H1 (cell line): ENCODE data around the gene CEP350. TPM values are rescaled to one million over a fixed set of nuclear protein-coding genes. Genes with fewer than 3 reads are reported as not detected.

ENCODE experiments used
- CTCF ChIA-PET: fragments of 300-600 bp; sonication (Branson Sonifier 250); formaldehyde crosslinking; loops from one replicate; lab custom pipeline; 2021; ENCODE audit not compliant: partially characterized antibody; lab: Charles Lee
- POLR2A ChIA-PET: fragments of 300-600 bp; sonication (Branson Sonifier 250); formaldehyde crosslinking; loops from one replicate; lab custom pipeline; 2021; ENCODE audit warnings: inconsistent platforms; ENCODE audit not compliant: partially characterized antibody; lab: Charles Lee
- DNase-seq, 2 experiments: peaks; one replicate each; pipeline versions ENCODE4 v3.0.0 to v3.0.0-alpha.2; 2010 to 2022; ENCODE audit warnings: low spot score in 2 of 2, low read depth in 1 of 2, mixed read lengths in 1 of 2
- FAIRE-seq: peaks from 2 replicates; lab custom pipeline; 2011; peaks lifted over from hg19 to GRCh38; lab: Jason Lieb, UNC
- H2AFZ ChIP-seq: 2 replicates; pipeline ENCODE4 v1.8.1; 2012; ENCODE audit warnings: low read length, inconsistent platforms
- H2AK5ac ChIP-seq: 2 replicates; pipeline ENCODE4 v1.6.1; 2013; ENCODE audit warnings: low read depth, low read length
- H2BK120ac ChIP-seq: replicated peaks from 2 replicates; pipeline ENCODE3; 2013; ENCODE audit warnings: low read depth, low read length, inconsistent platforms
- H2BK12ac ChIP-seq: 2 replicates; pipeline ENCODE4 v1.6.1; 2013; ENCODE audit warnings: low read depth, low read length
- H2BK15ac ChIP-seq: 2 replicates; pipeline ENCODE4 v1.6.1; 2013; ENCODE audit warnings: low read length
- H2BK20ac ChIP-seq: 2 replicates; pipeline ENCODE4 v1.6.1; 2013; ENCODE audit warnings: low read length
- H2BK5ac ChIP-seq: 2 replicates; pipeline ENCODE4 v1.6.1; 2013; ENCODE audit warnings: low read depth, low read length
- H3K14ac ChIP-seq: 2 replicates; pipeline ENCODE4 v1.6.1; 2013; ENCODE audit warnings: inconsistent platforms; ENCODE audit not compliant: insufficient read length
- H3K18ac ChIP-seq: 2 replicates; pipeline ENCODE4 v1.6.1; 2013; ENCODE audit warnings: low read length; ENCODE audit errors: extremely low read depth
- H3K23ac ChIP-seq: 2 replicates; pipeline ENCODE4 v1.6.1; 2013; ENCODE audit warnings: inconsistent platforms; ENCODE audit not compliant: insufficient read length
- H3K23me2 ChIP-seq: 2 replicates; pipeline ENCODE4 v1.6.1; 2013; ENCODE audit warnings: low read depth, low read length
- H3K27ac ChIP-seq: 2 replicates; pipeline ENCODE4 v1.6.1; 2011; ENCODE audit warnings: low read depth, low read length, inconsistent platforms
- H3K27me3 ChIP-seq, 4 experiments: replicated peaks in 1 of 4; 1 replicate in 1 of 4; 2 replicates in 3 of 4; pipeline versions ENCODE4 v1.6.1 to v1.8.1; 2011 to 2013; ENCODE audit warnings: low read length in 3 of 4, mild to moderate bottlenecking in 3 of 4, inconsistent platforms in 2 of 4, mixed read lengths in 2 of 4, moderate library complexity in 1 of 4; ENCODE audit not compliant: control insufficient read depth in 3 of 4, insufficient read depth in 3 of 4; ENCODE audit errors: extremely low read depth in 1 of 4
- H3K36me3 ChIP-seq, 4 experiments: 2 replicates each; pipeline versions ENCODE4 v1.6.1 to v1.8.1; 2011 to 2013; ENCODE audit warnings: mild to moderate bottlenecking in 4 of 4, low read length in 3 of 4, moderate library complexity in 2 of 4, control low read depth in 1 of 4, inconsistent platforms in 1 of 4; ENCODE audit not compliant: insufficient read depth in 4 of 4, control insufficient read depth in 2 of 4
- H3K4ac ChIP-seq: replicated peaks from 2 replicates; pipeline ENCODE3; 2013; ENCODE audit warnings: low read length, low read depth, mixed read lengths, inconsistent platforms; ENCODE audit not compliant: insufficient read length
- H3K4me1 ChIP-seq, 4 experiments: replicated peaks in 1 of 4; 1 replicate in 1 of 4; 2 replicates in 3 of 4; pipeline versions ENCODE4 v1.6.1 to v1.8.1; 2011 to 2013; ENCODE audit warnings: low read length in 3 of 4, inconsistent platforms in 2 of 4, mixed read lengths in 1 of 4; ENCODE audit not compliant: insufficient read depth in 4 of 4, control insufficient read depth in 3 of 4
- H3K4me2 ChIP-seq, 2 experiments: 2 replicates each; pipeline versions ENCODE4 v1.6.1 to v1.8.1; 2011 to 2013; ENCODE audit warnings: low read depth in 2 of 2, low read length in 2 of 2, control low read depth in 1 of 2, inconsistent platforms in 1 of 2, mild to moderate bottlenecking in 1 of 2; ENCODE audit not compliant: insufficient read depth in 1 of 2
- H3K4me3 ChIP-seq, 4 experiments: fragments of 200-600, 300-600 bp in 1 of 4; sonication (generic), shearing (Covaris generic), sonication (Bioruptor Twin) in 1 of 4; 2 replicates each; pipeline versions ENCODE4 v1.5.1 to v1.8.1; 2011 to 2016; ENCODE audit warnings: low read length in 4 of 4, low read depth in 3 of 4, control low read depth in 2 of 4, inconsistent platforms in 2 of 4, mild to moderate bottlenecking in 2 of 4, mixed read lengths in 1 of 4, moderate library complexity in 1 of 4; ENCODE audit not compliant: insufficient read depth in 2 of 4; ENCODE audit errors: extremely low read depth in 1 of 4
- H3K56ac ChIP-seq: replicated peaks from 2 replicates; pipeline ENCODE3; 2013; ENCODE audit warnings: low read depth, mild to moderate bottlenecking, mixed read lengths, low read length, inconsistent platforms; ENCODE audit not compliant: insufficient read length
- H3K79me1 ChIP-seq: 2 replicates; pipeline ENCODE4 v1.6.1; 2013; ENCODE audit warnings: low read depth, low read length, control low read depth
- H3K79me2 ChIP-seq, 2 experiments: 2 replicates each; pipeline versions ENCODE4 v1.6.1 to v1.8.1; 2012 to 2013; ENCODE audit warnings: low read length in 2 of 2, mild to moderate bottlenecking in 2 of 2, inconsistent platforms in 1 of 2; ENCODE audit not compliant: insufficient read depth in 2 of 2, control insufficient read depth in 1 of 2
- H3K9ac ChIP-seq, 4 experiments: replicated peaks in 1 of 4; 1 replicate in 1 of 4; 2 replicates in 3 of 4; pipeline versions ENCODE4 v1.6.1 to v1.8.1; 2011 to 2013; ENCODE audit warnings: low read depth in 3 of 4, low read length in 3 of 4, control low read depth in 2 of 4, mild to moderate bottlenecking in 2 of 4, moderate library complexity in 2 of 4, inconsistent platforms in 1 of 4; ENCODE audit errors: extremely low read depth in 1 of 4
- H3K9me3 ChIP-seq, 2 experiments: 2 replicates each; pipeline versions ENCODE4 v1.6.1 to v1.8.1; 2012 to 2013; ENCODE audit warnings: mild to moderate bottlenecking in 2 of 2, moderate library complexity in 2 of 2, control low read depth in 1 of 2, inconsistent platforms in 1 of 2, low read depth in 1 of 2, low read length in 1 of 2, mixed read lengths in 1 of 2; ENCODE audit not compliant: insufficient read depth in 2 of 2
- H4K20me1 ChIP-seq, 2 experiments: replicated peaks in 1 of 2; 2 replicates each; pipeline versions ENCODE3 to v1.8.1; 2011 to 2013; ENCODE audit warnings: inconsistent platforms in 2 of 2, low read length in 2 of 2, mild to moderate bottlenecking in 1 of 2; ENCODE audit not compliant: insufficient read depth in 2 of 2, control insufficient read depth in 1 of 2
- H4K5ac ChIP-seq: 2 replicates; pipeline ENCODE4 v1.6.1; 2013; ENCODE audit warnings: low read length, low read depth, mixed read lengths, inconsistent platforms; ENCODE audit not compliant: insufficient read length
- H4K8ac ChIP-seq: 2 replicates; pipeline ENCODE4 v1.8.0; 2013; ENCODE audit warnings: mild to moderate bottlenecking, moderate library complexity, low read length, inconsistent platforms; ENCODE audit not compliant: insufficient read depth; ENCODE audit errors: extremely low read depth
- H4K91ac ChIP-seq: replicated peaks from 2 replicates; pipeline ENCODE3; 2013; ENCODE audit warnings: low read length, mixed read lengths, inconsistent platforms; ENCODE audit not compliant: insufficient read length
- SP2 ChIP-seq: IDR thresholded peaks from 2 replicates; pipeline ENCODE4 v1.6.1; 2012; ENCODE audit warnings: mild to moderate bottlenecking, low read length, inconsistent platforms
- TBP ChIP-seq: IDR thresholded peaks from 2 replicates; pipeline ENCODE4 v1.6.1; 2011; ENCODE audit warnings: low read depth, low read length, improper control_type of control experiment
- WGBS, 2 experiments: shearing (Covaris generic) in 1 of 2; methylation state at CpG; one replicate each; pipeline versions ENCODE4 v1.1.6 to v1.1.7; 2013 to 2015; ENCODE audit warnings: low lambda C conversion rate in 2 of 2, mixed read lengths in 2 of 2, inconsistent platforms in 1 of 2, low coverage in 1 of 2, missing lambda C conversion rate in 1 of 2; ENCODE audit not compliant: insufficient replicate concordance in 2 of 2, insufficient coverage in 1 of 2, insufficient read length in 1 of 2; ENCODE audit errors: extremely low coverage in 1 of 2, missing lambda C conversion rate in 1 of 2; 5-methylcytosine and 5-hydroxymethylcytosine counted together
- polyA plus RNA-seq, 7 experiments: library from polyadenylated mRNA; depleted of rRNA in 3 of 7; stranded (reverse) in 5 of 7; unstranded in 2 of 7; fragments of >200 nt in 5 of 7; fragments of 200-250 nt in 2 of 7; gene quantifications; 1 replicate in 5 of 7; 2 replicates in 1 of 7; 4 replicates in 1 of 7; pipeline versions ENCODE4 v1.2.1 to v1.2.3, GENCODE V29; 2011 to 2013; ENCODE audit warnings: missing spikeins in 2 of 7, mixed read lengths in 2 of 7
- total RNA-seq: library from RNA; stranded (reverse); fragmentation: NEBNext Ultra II Directional; extraction: Animal tissue kit (Norgen Biotek cat#: 25700); gene quantifications from 2 replicates; pipeline ENCODE4 v1.2.1, GENCODE V29; 2021
- TF ChIP-seq, protein P1 (sequence below): IDR thresholded peaks from 2 replicates; pipeline ENCODE4 v1.6.1; 2011; ENCODE audit warnings: low read length, improper control_type of control experiment

Gene CEP350
- total and polyA plus RNA-seq, 2 of the 8 experiments (the other 6 are each of a cell fraction or from before 2014, with no cell fraction given) = 5.6 to 39.4 TPM

DNA sequence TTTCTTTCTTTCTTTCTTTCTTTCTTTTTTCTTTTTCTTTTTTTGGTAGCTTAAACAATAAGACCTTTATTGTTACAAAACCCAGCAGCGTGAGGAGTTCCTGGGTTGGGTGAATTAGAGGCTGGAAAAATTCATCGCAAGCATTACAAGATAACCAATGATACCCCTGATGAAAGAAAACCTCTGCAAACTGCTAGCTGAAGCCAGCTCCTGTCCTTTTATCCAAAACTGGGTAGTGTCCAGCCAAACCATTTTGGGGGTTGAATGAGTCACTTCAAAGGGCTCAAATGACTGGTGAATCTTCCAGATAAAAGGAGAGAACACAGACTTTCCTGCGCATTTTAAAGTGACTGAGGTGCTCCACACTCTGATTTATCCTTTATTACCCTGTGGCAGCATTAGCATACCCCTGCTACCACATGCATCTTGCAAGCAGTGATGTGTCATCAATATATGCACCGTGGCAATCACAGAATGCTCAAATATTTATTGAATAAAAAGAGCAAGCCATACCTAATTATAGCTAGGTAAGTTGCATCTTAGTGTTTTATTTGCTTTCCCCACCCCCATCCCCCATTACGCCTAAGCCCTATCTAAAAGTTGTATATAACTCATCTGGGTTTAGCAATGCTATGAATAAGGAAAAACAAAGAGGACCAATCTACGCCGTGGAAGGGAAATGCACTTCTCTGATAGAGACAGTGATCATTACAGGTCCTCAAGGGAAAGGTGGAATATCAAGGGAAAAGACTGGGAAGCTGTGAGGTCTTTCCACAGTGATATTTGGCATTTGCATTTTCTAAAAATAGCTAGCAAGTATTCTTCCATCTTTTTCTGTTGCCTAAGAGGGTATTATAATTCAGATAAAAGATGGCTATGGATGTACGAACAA, 32.4 kb upstream of the CEP350 start:
- Histone ChIP-seq H3K23me2 (no peaks in the 10 kb centered on the region), H3K56ac (no peak overlapping the region), H3K79me1 (no peaks in the 10 kb centered on the region)
- no peak for DNase-seq
- TF ChIP-seq, protein P1, sequence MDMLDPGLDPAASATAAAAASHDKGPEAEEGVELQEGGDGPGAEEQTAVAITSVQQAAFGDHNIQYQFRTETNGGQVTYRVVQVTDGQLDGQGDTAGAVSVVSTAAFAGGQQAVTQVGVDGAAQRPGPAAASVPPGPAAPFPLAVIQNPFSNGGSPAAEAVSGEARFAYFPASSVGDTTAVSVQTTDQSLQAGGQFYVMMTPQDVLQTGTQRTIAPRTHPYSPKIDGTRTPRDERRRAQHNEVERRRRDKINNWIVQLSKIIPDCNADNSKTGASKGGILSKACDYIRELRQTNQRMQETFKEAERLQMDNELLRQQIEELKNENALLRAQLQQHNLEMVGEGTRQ = no peak
- TF ChIP-seq SP2 = no peak
- no peak for TF ChIP-seq TBP
- TF ChIP-seq, all 59 proteins: peak for 0
- no peak overlapping the region for H2AFZ ChIP-seq
- no peak for FAIRE-seq
- no peak overlapping the region for H4K91ac ChIP-seq
- H3K4me2 ChIP-seq = no peak overlapping the region
- peaks cover 2 to 12% (median 9%) of the 10 kb centered on the region in 4 experiments; a peak in 4 of 8 replicates for H3K36me3 ChIP-seq
- no peak overlapping the region for H3K27ac ChIP-seq
- H3K79me2 ChIP-seq = no peaks in the 10 kb centered on the region
- no peaks in the 10 kb centered on the region for H3K9me3 ChIP-seq
- H2BK15ac ChIP-seq = no peak overlapping the region
- no peak overlapping the region for H3K14ac ChIP-seq
- no peak overlapping the region for H3K18ac ChIP-seq
- POLR2A ChIA-PET = interaction anchor here (1.3 to 1.9 kb wide), 2 partner anchors 32 to 39 kb away, joined by 3 to 4 read pairs; no protein-coding TSS in a partner anchor
- H3K4ac ChIP-seq = no peak overlapping the region
- no peaks in the 10 kb centered on the region for H3K27me3 ChIP-seq
- H4K5ac ChIP-seq = no peak overlapping the region
- H3K9ac ChIP-seq = no peak overlapping the region
- no peak overlapping the region for H3K4me3 ChIP-seq
- H2BK120ac ChIP-seq = no peak overlapping the region
- no peak overlapping the region for H2BK5ac ChIP-seq
- H2BK20ac ChIP-seq = no peak overlapping the region
- H3K23ac ChIP-seq = no peak overlapping the region
- CTCF ChIA-PET = interaction anchor here (0.6 to 1.3 kb wide), 8 partner anchors 10 to 854 kb away, joined by 3 to 6 read pairs (median 3); no protein-coding TSS in a partner anchor
- H2AK5ac ChIP-seq = no peak overlapping the region
- peaks cover 0 to 12% (median 3%) of the 10 kb centered on the region in 4 experiments; a peak in 2 of 7 replicates for H3K4me1 ChIP-seq
- 82% methylated on average over 8 of the region's 8 CpGs; no CpG with 5 or more reads in 1 of the 2 experiments for WGBS, 2 experiments
- H2BK12ac ChIP-seq = no peak overlapping the region
- H4K8ac ChIP-seq = no peak overlapping the region
- no peaks in the 10 kb centered on the region for H4K20me1 ChIP-seq
